Stimulated activated CD4-positive, alpha-beta T cell treated with anti-CD3 and anti-CD28 coated beads, Interleukin-15, amount 100 ng/mL, for 24 hours (primary cell): Measurements from ENCODE around the gene MAPK12.
"Not testable (repeated sequence)": the region's sequence is repeated elsewhere in the genome, so short reads cannot be mapped to it uniquely, and the experiment has no call there.

Source experiments
- DNase-seq: peaks from one replicate; pipeline ENCODE4 v3.0.0-alpha.2; 2020

Gene MAPK12

GRCh38 chr22:50280708-50281383, 19.4 kb upstream of the MAPK12 start:
- DNase-seq = no peak

GRCh38 chr22:50280022-50280707, 18.7 kb upstream of the MAPK12 start:
- DNase-seq = no peak

DNA sequence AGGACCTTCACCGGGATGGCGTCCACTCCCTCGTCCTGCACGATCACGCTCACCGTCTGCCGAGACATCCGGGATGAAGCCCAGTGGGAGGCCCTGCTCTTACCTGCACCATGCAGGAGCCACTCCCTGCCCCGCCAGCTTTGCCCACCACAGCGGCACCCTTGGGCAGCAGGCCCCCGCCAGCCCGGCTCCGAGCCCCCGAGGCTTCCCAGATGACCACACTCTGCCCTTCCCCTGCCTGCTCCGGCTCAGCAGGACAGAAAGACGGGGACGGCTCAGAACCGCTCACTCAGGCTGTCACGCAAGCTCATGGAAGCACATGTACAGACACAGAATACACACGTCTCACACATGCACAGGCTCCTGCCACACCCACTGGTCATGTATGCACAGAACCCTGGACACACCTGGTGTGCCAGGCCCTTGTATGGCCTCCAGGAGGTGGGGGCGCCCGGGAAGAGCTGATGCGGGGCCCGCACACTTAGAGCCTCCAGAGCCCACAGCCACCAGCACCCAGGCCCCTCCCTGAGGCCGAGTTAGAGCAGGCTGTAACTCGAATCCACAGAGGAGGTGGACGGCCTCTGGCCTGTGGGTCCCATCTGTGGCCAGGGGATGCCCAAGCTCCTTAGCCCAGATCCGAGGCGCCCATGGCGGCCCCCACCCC, 17.6 kb upstream of the MAPK12 start:
- no peak for DNase-seq

GRCh38 chr22:50278461-50278860, 17.0 kb upstream of the MAPK12 start:
- no peak for DNase-seq

DNA sequence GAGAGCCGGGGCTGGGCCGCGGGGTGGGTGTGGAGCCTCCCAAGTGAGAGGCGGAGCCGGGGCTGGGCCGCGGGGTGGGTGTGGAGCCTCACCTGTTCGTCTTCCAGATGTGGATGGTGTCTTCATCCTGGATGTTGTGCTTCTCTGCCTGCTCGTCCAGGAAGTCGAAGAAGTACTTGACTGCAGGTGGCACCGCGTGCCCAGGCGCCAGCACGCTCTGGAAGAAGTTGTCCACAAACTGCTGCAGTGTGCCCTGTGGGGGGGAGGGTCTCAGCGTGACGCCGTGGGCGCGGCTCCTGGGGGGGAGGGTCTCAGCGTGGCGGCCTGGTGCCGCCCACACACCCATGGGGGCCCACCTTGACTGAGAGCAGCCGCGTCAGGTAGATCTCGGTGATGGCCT, 16.3 kb upstream of the MAPK12 start:
- DNase-seq = no peak

DNA sequence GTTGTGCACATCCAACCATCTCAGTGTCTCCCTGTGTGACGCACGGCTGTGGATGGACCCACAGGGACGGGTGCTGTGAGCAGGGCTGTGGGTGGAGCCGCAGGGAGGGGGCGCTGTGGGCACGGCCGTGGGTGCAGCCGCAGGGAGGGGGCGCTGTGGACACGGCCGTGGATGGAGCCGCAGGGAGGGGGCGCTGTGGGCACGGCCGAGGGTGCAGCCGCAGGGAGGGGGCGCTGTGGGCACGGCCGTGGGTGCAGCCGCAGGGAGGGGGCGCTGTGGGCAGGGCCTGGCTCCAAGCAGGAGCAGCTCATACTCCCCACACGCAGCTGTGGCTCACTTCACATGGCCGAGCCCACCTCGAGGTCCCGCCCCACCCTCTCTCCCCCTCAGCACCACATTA, 14.7 kb upstream of the MAPK12 start:
- DNase-seq = peak; percentile 62

GRCh38 chr22:50275181-50276055, 13.9 kb upstream of the MAPK12 start:
- no peak for DNase-seq

- DNase-seq = no peak
These were observed 13.3 kb upstream of the MAPK12 start for GRCh38 chr22:50274771-50275170.

GRCh38 chr22:50274311-50274710, 12.8 kb upstream of the MAPK12 start:
- peak; percentile 62 for DNase-seq

DNA sequence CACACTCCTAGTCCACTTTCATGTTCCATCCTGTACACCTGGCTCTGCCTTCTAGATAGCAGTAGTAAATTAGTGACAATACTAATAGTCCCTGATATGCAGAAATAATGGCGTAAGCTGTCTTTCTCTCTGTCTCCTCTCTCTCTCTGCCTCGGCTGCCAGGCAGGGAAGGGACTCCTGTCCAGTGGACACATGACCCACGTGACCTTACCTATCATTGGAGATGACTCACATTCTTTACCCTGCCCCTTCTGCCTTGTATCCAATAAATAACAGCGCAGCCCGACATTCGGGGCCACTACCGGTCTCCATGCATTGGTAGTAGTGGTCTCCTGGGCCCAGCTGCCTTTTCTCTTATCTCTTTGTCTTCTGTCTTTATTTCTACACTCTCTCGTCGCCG, 12.3 kb upstream of the MAPK12 start:
- not testable (repeated sequence) for DNase-seq

DNA sequence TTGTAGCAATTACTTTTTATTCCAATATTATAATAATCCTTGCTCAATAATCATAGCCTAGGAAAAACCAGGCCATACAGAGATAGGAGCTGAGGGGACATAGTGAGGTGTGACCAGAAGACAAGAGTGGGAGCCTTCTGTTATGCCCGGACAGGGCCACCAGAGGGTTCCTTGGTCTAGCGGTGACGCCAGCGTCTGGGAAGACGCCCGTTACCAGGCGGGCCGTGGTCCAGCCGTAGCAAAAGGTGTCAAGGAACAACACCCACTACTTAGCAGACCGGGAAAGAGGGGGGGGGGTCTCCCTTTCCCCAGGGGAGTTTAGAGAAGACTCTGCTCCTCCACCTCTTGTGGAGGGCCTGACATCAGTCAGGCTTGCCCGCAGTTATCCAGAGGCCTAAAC, 11.9 kb upstream of the MAPK12 start:
- DNase-seq = not testable (repeated sequence)

DNA sequence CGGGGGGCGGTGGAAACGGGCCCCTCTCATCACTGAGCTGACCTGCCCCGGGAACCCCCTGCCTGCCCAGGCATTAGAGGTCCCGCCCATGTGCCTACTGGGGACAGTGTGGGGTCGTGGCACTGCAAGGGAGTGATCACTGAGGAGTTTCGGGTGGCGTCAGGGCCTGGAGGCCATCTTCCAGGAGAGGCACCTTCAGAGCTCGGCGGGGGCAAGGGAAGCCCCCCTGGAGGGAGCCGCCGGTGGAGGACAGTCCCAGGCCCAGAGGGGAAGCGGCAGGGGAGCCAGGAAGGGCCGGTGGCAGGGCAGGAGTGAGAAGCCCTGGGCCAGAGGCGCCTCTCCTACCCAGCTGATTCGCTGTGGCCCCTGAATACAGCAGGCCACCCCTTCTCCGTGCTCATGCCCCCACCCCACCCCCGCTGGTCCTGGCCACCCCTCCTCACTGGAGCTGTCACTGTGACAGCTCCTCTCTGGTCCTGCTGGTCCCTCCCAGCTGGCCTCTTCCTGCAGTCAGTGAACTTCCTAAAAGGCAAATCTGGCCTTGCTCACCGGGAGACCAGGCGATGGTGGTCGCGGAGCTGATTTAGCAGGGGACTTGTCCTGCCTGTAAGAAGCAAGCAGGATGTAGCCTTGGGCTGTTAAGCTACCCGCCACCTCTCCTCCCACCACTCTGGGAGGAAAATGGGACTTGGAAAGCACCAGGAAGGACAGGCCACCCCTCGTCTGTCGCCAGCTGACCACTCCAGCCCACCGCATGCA, 10.7 kb upstream of the MAPK12 start:
- no peak for DNase-seq

DNA sequence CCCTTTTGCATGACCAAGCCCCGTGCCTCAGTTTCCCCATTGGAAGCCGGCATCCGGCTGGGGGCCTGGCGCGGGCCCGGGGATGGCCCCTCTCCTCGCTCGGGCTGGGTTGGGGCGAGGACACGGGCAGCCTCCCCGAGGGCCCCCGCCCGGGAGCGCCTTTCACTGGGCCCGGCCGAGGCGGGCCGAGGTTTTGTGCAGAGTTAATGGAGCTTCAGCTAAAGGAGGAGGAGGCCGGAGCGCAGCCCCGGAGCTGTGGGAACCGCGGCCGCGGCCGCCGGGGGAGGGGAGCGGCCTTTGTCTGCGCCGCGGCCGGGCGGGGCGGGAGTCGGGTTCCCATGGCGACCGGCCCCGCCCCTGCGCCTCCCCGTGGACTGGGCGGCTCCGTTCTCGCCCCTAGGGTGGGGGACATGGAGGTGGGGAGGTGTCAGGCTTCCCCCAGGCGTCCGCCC, 10.1 kb upstream of the MAPK12 start:
- DNase-seq = peak; percentile 77

DNA sequence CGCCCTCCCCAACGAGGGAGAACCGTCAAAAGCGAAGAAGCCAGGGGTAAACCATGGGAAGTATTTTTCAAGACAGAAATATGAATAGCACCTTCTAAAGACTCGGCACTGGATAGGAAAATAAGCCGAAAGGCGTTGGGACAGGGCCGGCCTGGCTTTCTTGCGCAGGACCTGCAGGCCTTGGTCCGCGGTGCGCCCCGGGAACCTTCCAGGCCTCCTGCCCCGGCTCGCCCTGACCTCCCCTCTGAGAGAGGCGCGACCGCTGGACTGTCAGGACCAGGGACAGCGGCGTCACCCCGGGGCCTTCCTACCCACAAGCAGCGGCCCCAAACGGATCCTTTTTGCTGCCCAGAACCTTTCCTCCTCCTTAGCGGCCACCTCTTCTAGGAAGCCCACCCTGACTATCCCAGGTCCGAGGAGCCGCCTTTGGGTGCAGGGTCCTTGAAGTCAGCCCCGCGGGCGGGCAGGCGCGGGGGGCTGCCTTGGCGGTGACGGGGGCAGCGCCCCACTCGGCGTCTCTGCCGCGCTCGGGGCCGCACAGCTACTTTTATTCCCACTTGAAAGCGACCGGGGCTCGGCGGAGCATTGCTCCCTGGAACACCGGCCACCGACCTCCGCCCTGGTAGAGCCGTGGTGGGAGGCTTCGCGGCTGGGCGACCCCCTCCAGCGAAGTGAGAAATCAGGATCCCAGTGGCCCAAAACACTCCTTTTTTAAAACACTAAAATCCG, 9.3 kb upstream of the MAPK12 start:
- peak; percentile 73 for DNase-seq

DNA sequence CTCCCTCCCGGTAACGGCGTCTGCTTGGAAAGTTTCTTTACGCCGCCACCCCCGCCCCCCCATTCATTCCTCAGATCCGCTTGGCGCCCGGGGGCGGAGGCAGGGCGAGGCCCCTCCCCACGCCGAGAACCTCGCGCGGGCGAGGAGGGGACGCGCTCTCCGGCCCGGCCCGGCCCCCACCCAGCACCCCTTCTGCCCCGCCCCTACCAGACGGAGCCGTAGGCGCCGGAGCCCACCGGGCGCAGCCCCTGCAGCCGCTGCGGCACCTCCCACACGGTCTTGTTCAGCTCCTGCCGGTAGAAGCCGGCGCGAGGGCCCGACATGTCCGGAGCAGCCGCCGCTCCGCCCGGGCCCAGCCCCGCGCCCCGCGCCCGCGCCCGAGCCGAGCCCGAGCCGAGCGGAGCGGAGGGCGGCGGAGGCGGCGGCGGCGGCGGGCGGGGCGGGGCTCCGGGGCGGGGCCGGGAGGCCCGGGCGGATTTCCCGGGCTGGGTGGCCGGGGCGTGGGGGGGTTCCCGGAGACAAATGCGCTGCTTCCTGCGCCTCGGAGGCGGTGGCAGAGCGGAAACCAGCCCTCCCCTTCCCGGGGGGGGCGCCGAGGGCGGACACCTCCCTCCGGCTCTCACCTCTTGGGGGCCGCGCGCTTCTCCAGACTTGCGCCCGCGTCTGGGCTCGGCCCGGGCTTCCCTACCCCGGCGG, 8.6 kb upstream of the MAPK12 start, which contains the start of gene MAPK11:
MAPK11 (minus strand) TSS at position 411 of the 696 bp plus-strand sequence; CDS start at position 323, 88 bp downstream.
- DNase-seq = peak; percentile 81

DNA sequence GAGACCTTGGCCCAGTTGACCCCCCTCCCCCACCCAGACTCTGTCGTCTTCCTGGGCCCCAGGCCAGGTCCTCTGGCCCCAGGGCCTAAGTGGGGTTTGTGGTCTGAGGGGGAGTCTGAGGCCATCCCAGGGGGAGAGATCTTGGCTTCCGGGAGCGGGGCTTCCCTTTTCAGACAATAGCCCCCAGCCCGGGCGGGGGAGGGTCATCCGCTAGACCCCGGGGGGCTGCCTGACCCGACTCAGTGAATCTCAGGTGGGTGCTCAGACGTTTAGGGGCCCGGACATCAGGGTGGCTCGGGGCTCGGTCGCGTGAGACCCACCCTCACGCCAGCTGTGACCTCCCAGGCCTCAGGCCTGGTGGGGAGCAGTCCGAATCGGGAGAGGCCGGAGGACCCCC, 8.1 kb upstream of the MAPK12 start:
- DNase-seq = no peak

DNA sequence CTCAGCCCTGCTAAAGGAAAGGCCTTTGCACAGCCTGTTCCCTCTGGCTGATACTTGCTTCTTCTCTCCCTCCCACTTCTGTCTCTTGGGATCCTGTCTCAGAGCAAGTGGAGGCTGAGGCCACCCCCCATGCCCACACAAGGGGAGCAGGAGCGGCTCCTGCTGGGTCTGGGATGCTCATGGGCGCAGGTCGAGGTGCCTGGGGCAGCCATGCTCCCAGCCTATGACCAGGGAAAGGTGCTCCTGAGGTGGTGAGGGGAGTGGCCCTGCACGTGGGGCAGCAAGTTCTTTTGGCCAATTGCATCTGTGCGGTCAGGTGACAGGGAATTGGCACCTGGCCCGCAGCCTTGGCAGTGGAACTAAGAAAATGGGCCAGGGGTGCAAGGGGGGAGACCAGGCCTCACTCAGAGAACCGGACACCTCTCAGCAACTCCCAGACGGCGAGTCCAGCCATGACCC, 7.2 kb upstream of the MAPK12 start:
- no peak for DNase-seq

GRCh38 chr22:50267591-50268390, 6.3 kb upstream of the MAPK12 start:
- DNase-seq = peak; percentile 69

GRCh38 chr22:50266994-50267393, 5.5 kb upstream of the MAPK12 start:
- no peak for DNase-seq
